CD4-positive, alpha-beta memory T cell (primary cell): Measurements from ENCODE around the gene ZNF653. TPM values are rescaled to one million over a fixed set of nuclear protein-coding genes. Genes with fewer than 3 reads are reported as not detected.
"Not testable (repeated sequence)": the region's sequence is repeated elsewhere in the genome, so short reads cannot be mapped to it uniquely, and the experiment has no call there.

Experiments used
- CTCF ChIA-PET: fragments of 350-600 bp; sonication (Branson Sonifier 250); formaldehyde crosslinking; loops from one replicate; lab custom pipeline; 2021; ENCODE audit warnings: inconsistent platforms; ENCODE audit not compliant: partially characterized antibody; lab: Charles Lee
- POLR2A ChIA-PET: fragments of 350-600 bp; sonication (Branson Sonifier 250); formaldehyde crosslinking; loops from one replicate; lab custom pipeline; 2021; ENCODE audit not compliant: partially characterized antibody; lab: Charles Lee
- DNase-seq, 5 donors: peaks; one replicate each; pipeline versions ENCODE4 v3.0.0 to v3.0.0-alpha.2; 2020 to 2022; ENCODE audit warnings: mixed read lengths in 1 of 5
- H3K27ac ChIP-seq: one replicate; pipeline ENCODE4 v1.7.0; 2013; ENCODE audit warnings: low read depth, low read length
- H3K27me3 ChIP-seq: 2 replicates; pipeline ENCODE4 v1.7.0; 2013; ENCODE audit warnings: mild to moderate bottlenecking, low read length, moderate library complexity; ENCODE audit not compliant: insufficient read depth
- H3K36me3 ChIP-seq: 2 replicates; pipeline ENCODE4 v1.7.0; 2013; ENCODE audit warnings: mild to moderate bottlenecking, low read length, moderate library complexity; ENCODE audit not compliant: insufficient read depth
- H3K4me1 ChIP-seq: 2 replicates; pipeline ENCODE4 v1.7.0; 2013; ENCODE audit warnings: mild to moderate bottlenecking, low read length, moderate library complexity; ENCODE audit not compliant: insufficient read depth
- H3K4me3 ChIP-seq, 2 donors: one replicate each; pipeline ENCODE4 v1.7.0; 2013; ENCODE audit warnings: low read length in 2 of 2, mild to moderate bottlenecking in 1 of 2
- H3K9me3 ChIP-seq, 2 donors: one replicate each; pipeline ENCODE4 v1.7.0; 2013; ENCODE audit warnings: low read length in 2 of 2, control low read depth in 1 of 2; ENCODE audit not compliant: control insufficient read depth in 1 of 2
- H3K27ac Mint-ChIP-seq, 7 donors: one replicate each; pipeline ENCODE4 v1.8.0; 2020 to 2021; ENCODE audit warnings: mixed read lengths in 7 of 7, mild to moderate bottlenecking in 6 of 7, inconsistent platforms in 3 of 7, moderate library complexity in 3 of 7
- H3K27me3 Mint-ChIP-seq, 2 donors: one replicate each; pipeline ENCODE4 v1.8.0; 2020 to 2021; ENCODE audit warnings: mixed read lengths in 2 of 2
- H3K36me3 Mint-ChIP-seq, 2 donors: one replicate each; pipeline ENCODE4 v1.8.0; 2020 to 2021; ENCODE audit warnings: mixed read lengths in 2 of 2, inconsistent platforms in 1 of 2, mild to moderate bottlenecking in 1 of 2
- H3K4me1 Mint-ChIP-seq, 4 donors: one replicate each; pipeline ENCODE4 v1.8.0; 2020 to 2021; ENCODE audit warnings: mixed read lengths in 4 of 4, mild to moderate bottlenecking in 1 of 4
- H3K4me3 Mint-ChIP-seq, 8 donors: one replicate each; pipeline ENCODE4 v1.8.0; 2020 to 2021; ENCODE audit warnings: mixed read lengths in 8 of 8, mild to moderate bottlenecking in 7 of 8, moderate library complexity in 6 of 8, inconsistent platforms in 3 of 8
- H3K9me3 Mint-ChIP-seq, 8 donors: one replicate each; pipeline ENCODE4 v1.8.0; 2020 to 2021; ENCODE audit warnings: mixed read lengths in 8 of 8, mild to moderate bottlenecking in 5 of 8, inconsistent platforms in 3 of 8, moderate library complexity in 1 of 8
- intact Hi-C: fragments of 100-400 bp; cut with micrococcal nuclease; formaldehyde crosslinking; loops from one replicate; pipeline ENCODE4 v1.15.1; 2023
- polyA plus RNA-seq, 2 donors: library from polyadenylated mRNA; unstranded; fragments of 300-500 nt; fragmentation: Illumina TruSeq; gene quantifications; one replicate each; pipeline ENCODE4 v1.2.3, GENCODE V29; 2021
- total RNA-seq, 2 experiments: library from RNA; stranded (reverse); gene quantifications; one replicate each; pipeline ENCODE4 v1.2.3, GENCODE V29; 2021

The ZNF653 gene
- total and polyA plus RNA-seq, 4 experiments from 2014 or later, result 2.0 to 24.7 (median 13.5) TPM

GRCh38 chr19:11455233-11455554, 50.4 kb downstream of the ZNF653 start:
- H3K9me3 Mint-ChIP-seq, H3K27me3 Mint-ChIP-seq, H3K4me1 ChIP-seq, H3K4me3 Mint-ChIP-seq, H3K9me3 ChIP-seq, H3K27ac ChIP-seq, H3K4me1 Mint-ChIP-seq, DNase-seq, H3K27me3 ChIP-seq, H3K36me3 ChIP-seq, intact Hi-C loops, H3K36me3 Mint-ChIP-seq, H3K27ac Mint-ChIP-seq, H3K4me3 ChIP-seq: not testable (repeated sequence)
- ChIA-PET POLR2A (interaction anchor here (0.7 kb wide), 1 partner anchor 26 kb away, joined by 3 read pairs; the partner anchor contains the start of gene ELAVL3), CTCF (interaction anchor here (1.0 kb wide), 1 partner anchor 12 kb away, joined by 3 read pairs; no protein-coding TSS in a partner anchor)

- DNase-seq, result peak in 1 of 5 donors; percentile 14
- peaks cover 6 to 9% of the 10 kb centered on the region in 2 donors for H3K36me3 Mint-ChIP-seq
Observed at GRCh38 chr19:11453468-11454341, 51.9 kb downstream of the ZNF653 start.

GRCh38 chr19:11452620-11453310, 52.9 kb downstream of the ZNF653 start:
- no peaks in the 10 kb centered on the region for H3K36me3 ChIP-seq
- H3K27ac ChIP-seq, result no peak overlapping the region
- Mint-ChIP-seq H3K27ac (peak overlapping the region in 1 of 7 donors; percentile 57), H3K4me1 (peaks cover 0 to 1% (median 0%) of the 10 kb centered on the region in 4 donors), H3K9me3 (no peaks in the 10 kb centered on the region), H3K27me3 (no peaks in the 10 kb centered on the region), H3K4me3 (no peak overlapping the region), H3K36me3 (peaks cover 6 to 9% of the 10 kb centered on the region in 2 donors)
- no peak overlapping the region for H3K4me3 ChIP-seq
- CTCF ChIA-PET, result interaction anchor here (0.6 to 1.4 kb wide), 3 partner anchors 22 to 239 kb away, joined by 3 to 8 read pairs (median 3); no protein-coding TSS in a partner anchor
- POLR2A ChIA-PET, result no interaction called here
- intact Hi-C loops, result no loop called here
- no peaks in the 10 kb centered on the region for H3K4me1 ChIP-seq
- no peak for DNase-seq
- no peaks in the 10 kb centered on the region for H3K27me3 ChIP-seq
- no peaks in the 10 kb centered on the region for H3K9me3 ChIP-seq

More at GRCh38 chr19:11453468-11454341, 51.9 kb downstream of the ZNF653 start:
- ChIA-PET CTCF (interaction anchor here (1.2 kb wide), 1 partner anchor 21 kb away, joined by 3 read pairs; no protein-coding TSS in a partner anchor), POLR2A (no interaction called here)
- no peak overlapping the region for H3K4me3 Mint-ChIP-seq
- Histone ChIP-seq H3K27me3 (no peaks in the 10 kb centered on the region), H3K4me1 (no peaks in the 10 kb centered on the region), H3K36me3 (no peaks in the 10 kb centered on the region), H3K9me3 (no peaks in the 10 kb centered on the region), H3K4me3 (no peak overlapping the region), H3K27ac (no peak overlapping the region)
- H3K4me1 Mint-ChIP-seq, result peaks cover 0 to 1% (median 0%) of the 10 kb centered on the region in 4 donors
- intact Hi-C loops, result no loop called here
- H3K9me3 Mint-ChIP-seq, result no peaks in the 10 kb centered on the region
- H3K27ac Mint-ChIP-seq, result peak overlapping the region in 1 of 7 donors; percentile 22
- H3K27me3 Mint-ChIP-seq, result peaks cover 0 to 4% of the 10 kb centered on the region in 2 donors

- Histone ChIP-seq H3K27ac (no peak overlapping the region), H3K27me3 (no peaks in the 10 kb centered on the region), H3K4me1 (no peaks in the 10 kb centered on the region), H3K4me3 (no peak overlapping the region), H3K9me3 (no peaks in the 10 kb centered on the region), H3K36me3 (peaks cover 3% of the 10 kb centered on the region)
- ChIA-PET POLR2A (no interaction called here), CTCF (interaction anchor here (0.6 to 1.4 kb wide), 3 partner anchors 23 to 238 kb away, joined by 3 to 8 read pairs (median 3); no protein-coding TSS in a partner anchor)
- no peak for DNase-seq
- H3K27ac Mint-ChIP-seq, result no peak overlapping the region
- no peak overlapping the region for H3K4me3 Mint-ChIP-seq
- H3K4me1 Mint-ChIP-seq, result peaks cover 0 to 1% (median 0%) of the 10 kb centered on the region in 4 donors
- no peaks in the 10 kb centered on the region for H3K27me3 Mint-ChIP-seq
- H3K9me3 Mint-ChIP-seq, result no peaks in the 10 kb centered on the region
- peaks cover 6 to 9% of the 10 kb centered on the region in 2 donors for H3K36me3 Mint-ChIP-seq
- intact Hi-C loops, result no loop called here
Observed at GRCh38 chr19:11451871-11452619, 53.6 kb downstream of the ZNF653 start.

DNA sequence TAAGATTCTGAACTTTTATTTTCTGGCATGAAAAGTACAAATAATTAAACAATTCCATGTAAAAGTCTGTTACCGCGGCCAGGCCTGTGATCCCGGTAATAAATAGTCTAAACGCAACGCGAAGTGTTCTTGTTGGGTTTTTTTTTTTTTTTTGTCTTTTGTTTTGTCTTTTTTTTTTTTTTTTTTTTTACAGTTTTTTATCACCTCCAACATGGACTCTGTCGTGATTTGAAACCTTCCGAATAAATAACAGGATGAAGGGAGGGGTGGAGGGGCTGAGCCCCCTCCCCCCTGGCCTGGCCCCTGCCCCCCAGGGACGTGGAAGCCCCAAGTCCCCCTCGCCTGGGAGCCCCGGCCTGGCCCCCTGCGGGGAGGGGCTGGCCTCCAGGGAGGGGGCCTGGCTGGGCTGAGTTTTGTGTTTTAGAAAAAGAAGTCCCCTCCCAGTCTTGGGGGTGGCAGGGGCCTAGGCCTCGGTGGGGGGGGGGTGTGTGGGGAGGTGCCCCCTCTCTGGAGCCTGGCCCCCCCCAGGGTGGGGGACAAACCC, 54.2 kb downstream of the ZNF653 start:
- Mint-ChIP-seq H3K4me1 (peaks cover 0 to 1% (median 0%) of the 10 kb centered on the region in 4 donors), H3K4me3 (no peak overlapping the region), H3K27ac (no peak overlapping the region), H3K9me3 (no peaks in the 10 kb centered on the region), H3K36me3 (peaks cover 6 to 11% of the 10 kb centered on the region in 2 donors), H3K27me3 (no peaks in the 10 kb centered on the region)
- intact Hi-C loops, result no loop called here
- Histone ChIP-seq H3K27me3 (no peaks in the 10 kb centered on the region), H3K4me3 (no peak overlapping the region), H3K27ac (no peak overlapping the region), H3K36me3 (peaks cover 3% of the 10 kb centered on the region), H3K4me1 (no peaks in the 10 kb centered on the region), H3K9me3 (no peaks in the 10 kb centered on the region)
- DNase-seq, result no peak
- ChIA-PET CTCF (interaction anchor here (1.2 to 1.4 kb wide), 2 partner anchors 31 to 70 kb away, joined by 4 to 8 read pairs; no protein-coding TSS in a partner anchor), POLR2A (no interaction called here)

- no peaks in the 10 kb centered on the region for H3K27me3 ChIP-seq
- ChIA-PET CTCF (interaction anchor here (1.2 kb wide), 1 partner anchor 70 kb away, joined by 4 read pairs; no protein-coding TSS in a partner anchor), POLR2A (no interaction called here)
- H3K9me3 Mint-ChIP-seq, result no peaks in the 10 kb centered on the region
- no peak overlapping the region for H3K4me3 Mint-ChIP-seq
- no peak overlapping the region for H3K27ac ChIP-seq
- H3K4me1 ChIP-seq, result no peaks in the 10 kb centered on the region
- H3K36me3 ChIP-seq, result peaks cover 3% of the 10 kb centered on the region
- no peak overlapping the region for H3K4me3 ChIP-seq
- no peak for DNase-seq
- H3K27ac Mint-ChIP-seq, result peak overlapping the region in 2 of 7 donors; percentile 13 to 65
- intact Hi-C loops, result no loop called here
- peaks cover 6 to 13% of the 10 kb centered on the region in 2 donors for H3K36me3 Mint-ChIP-seq
- no peaks in the 10 kb centered on the region for H3K9me3 ChIP-seq
- peaks cover 0 to 1% (median 0%) of the 10 kb centered on the region in 4 donors for H3K4me1 Mint-ChIP-seq
- H3K27me3 Mint-ChIP-seq, result no peaks in the 10 kb centered on the region
Observed at GRCh38 chr19:11450570-11451326, 54.9 kb downstream of the ZNF653 start.
